Smooth muscle cell (in vitro differentiated cells): ENCODE data around the gene FRMD5. TPM values are rescaled to one million over a fixed set of nuclear protein-coding genes. Genes with fewer than 3 reads are reported as not detected.

Source experiments
- DNase-seq: peaks from one replicate; lab custom pipeline; 2025; ENCODE audit not compliant: unreplicated experiment; lab: John Stamatoyannopoulos, UW
- H2AFZ ChIP-seq: fragments of 200-600 bp; sonication (generic); 2 replicates; pipeline ENCODE4 v1.6.0; 2016; ENCODE audit warnings: antibody characterized with exemption, low read depth, mild to moderate bottlenecking
- H3F3A ChIP-seq: fragments of 200-600 bp; sonication (generic); 2 replicates; pipeline ENCODE4 v1.6.0; 2017; ENCODE audit warnings: antibody characterized with exemption, low read depth
- H3K27ac ChIP-seq: fragments of 200-600 bp; sonication (generic); 2 replicates; pipeline ENCODE4 v1.5.1; 2016; ENCODE audit warnings: low read depth, mild to moderate bottlenecking
- H3K27me3 ChIP-seq: fragments of 200-600 bp; sonication (generic); 2 replicates; pipeline ENCODE4 v1.6.1; 2016; ENCODE audit warnings: low read depth, mild to moderate bottlenecking
- H3K36me3 ChIP-seq: fragments of 200-600 bp; sonication (generic); 2 replicates; pipeline ENCODE4 v1.5.1; 2016; ENCODE audit warnings: low read depth
- H3K4me1 ChIP-seq: fragments of 200-600 bp; sonication (generic); 2 replicates; pipeline ENCODE4 v1.5.1; 2016; ENCODE audit warnings: low read depth
- H3K4me2 ChIP-seq: fragments of 200-600 bp; sonication (generic); 2 replicates; pipeline ENCODE4 v1.6.0; 2016; ENCODE audit warnings: mild to moderate bottlenecking
- H3K4me3 ChIP-seq: fragments of 200-600 bp; sonication (generic); 2 replicates; pipeline ENCODE4 v1.5.1; 2016; ENCODE audit warnings: mild to moderate bottlenecking
- H3K79me2 ChIP-seq: fragments of 200-600 bp; sonication (generic); 2 replicates; pipeline ENCODE4 v1.6.0; 2016; ENCODE audit warnings: low read depth, mild to moderate bottlenecking
- H3K9ac ChIP-seq: fragments of 200-600 bp; sonication (generic); 2 replicates; pipeline ENCODE4 v1.6.0; 2016; ENCODE audit warnings: low read depth
- H3K9me3 ChIP-seq: fragments of 200-600 bp; sonication (generic); replicated peaks from 2 replicates; pipeline ENCODE4 v1.5.1; 2016; ENCODE audit warnings: low read depth
- H4K20me1 ChIP-seq: fragments of 200-600 bp; sonication (generic); 2 replicates; pipeline ENCODE4 v1.6.0; 2016; ENCODE audit warnings: low read depth
- CTCF ChIP-seq: fragments of 200-600 bp; sonication (generic); IDR thresholded peaks from 2 replicates; pipeline ENCODE4 v1.5.1; 2017; ENCODE audit warnings: borderline replicate concordance, mild to moderate bottlenecking, antibody characterized with exemption; ENCODE audit not compliant: insufficient read depth, poor library complexity, severe bottlenecking
- WGBS: methylation state at CpG from one replicate; pipeline ENCODE4 v1.1.7; 2016; ENCODE audit warnings: low lambda C conversion rate; 5-methylcytosine and 5-hydroxymethylcytosine counted together
- polyA plus RNA-seq: library from polyadenylated mRNA; unstranded; fragments of >200 nt; fragmentation: Nextera tagmentation; extraction: Ambion mirVana; gene quantifications from 2 replicates; pipeline ENCODE4 v1.2.1, GENCODE V29; 2016
- total RNA-seq: library from RNA; depleted of rRNA; stranded (reverse); fragments of >200 nt; gene quantifications from 2 replicates; pipeline ENCODE4 v1.2.3, GENCODE V29; 2014

Gene FRMD5
- total and polyA plus RNA-seq, 2 experiments from 2014 or later: 0.46 to 7.2 TPM

GRCh38 chr15:43887901-43888300 is 307.2 kb downstream of the FRMD5 start:
- no peak overlapping the region for H3K27ac ChIP-seq
- no peak overlapping the region for H2AFZ ChIP-seq
- no peaks in the 10 kb centered on the region for H3F3A ChIP-seq
- H3K79me2 ChIP-seq: no peaks in the 10 kb centered on the region
- no peaks in the 10 kb centered on the region for H3K9me3 ChIP-seq
- H4K20me1 ChIP-seq: no peaks in the 10 kb centered on the region
- no peak for TF ChIP-seq CTCF
- H3K27me3 ChIP-seq: no peaks in the 10 kb centered on the region
- no peaks in the 10 kb centered on the region for H3K36me3 ChIP-seq
- WGBS: 95% methylated on average over 5 of the region's 5 CpGs
- no peak overlapping the region for H3K4me3 ChIP-seq
- no peak overlapping the region for H3K4me2 ChIP-seq
- no peaks in the 10 kb centered on the region for H3K4me1 ChIP-seq
- no peak overlapping the region for H3K9ac ChIP-seq
- DNase-seq: no peak

- no peak for DNase-seq
- H3K4me2 ChIP-seq: no peak overlapping the region
- no peak overlapping the region for H2AFZ ChIP-seq
- no peaks in the 10 kb centered on the region for H4K20me1 ChIP-seq
- no peaks in the 10 kb centered on the region for H3K4me1 ChIP-seq
- no peak overlapping the region for H3K4me3 ChIP-seq
- no peaks in the 10 kb centered on the region for H3F3A ChIP-seq
- H3K9ac ChIP-seq: no peak overlapping the region
- no peak overlapping the region for H3K27ac ChIP-seq
- no peaks in the 10 kb centered on the region for H3K9me3 ChIP-seq
- no peak for TF ChIP-seq CTCF
- H3K36me3 ChIP-seq: no peaks in the 10 kb centered on the region
- 95% methylated on average over 4 of the region's 4 CpGs for WGBS
- H3K79me2 ChIP-seq: no peaks in the 10 kb centered on the region
- no peaks in the 10 kb centered on the region for H3K27me3 ChIP-seq
Measured at GRCh38 chr15:43886558-43886957, 308.5 kb downstream of the FRMD5 start.

- Histone ChIP-seq H3K9me3 (no peaks in the 10 kb centered on the region), H3F3A (peaks cover 5% of the 10 kb centered on the region), H3K9ac (no peak overlapping the region), H3K27ac (no peak overlapping the region), H3K4me1 (peaks cover 7% of the 10 kb centered on the region), H3K36me3 (no peaks in the 10 kb centered on the region), H3K79me2 (no peaks in the 10 kb centered on the region), H4K20me1 (no peaks in the 10 kb centered on the region), H3K27me3 (no peaks in the 10 kb centered on the region), H3K4me2 (no peak overlapping the region), H2AFZ (no peak overlapping the region), H3K4me3 (no peak overlapping the region)
- no peak for DNase-seq
- WGBS: 97% methylated on average over 3 of the region's 3 CpGs
- no peak for TF ChIP-seq CTCF
Measured at GRCh38 chr15:43883571-43883970, 311.5 kb downstream of the FRMD5 start.

- Histone ChIP-seq H3K27ac (no peak overlapping the region), H3K79me2 (no peaks in the 10 kb centered on the region), H3K27me3 (no peaks in the 10 kb centered on the region), H3K4me2 (no peak overlapping the region), H3K9ac (no peak overlapping the region), H3K9me3 (no peaks in the 10 kb centered on the region), H3K4me1 (peaks cover 7% of the 10 kb centered on the region), H4K20me1 (no peaks in the 10 kb centered on the region), H3F3A (peaks cover 13% of the 10 kb centered on the region), H3K4me3 (no peak overlapping the region), H2AFZ (no peak overlapping the region), H3K36me3 (no peaks in the 10 kb centered on the region)
- WGBS: 87% methylated on average over 7 of the region's 7 CpGs
- TF ChIP-seq CTCF: peak; percentile 38
- no peak for DNase-seq
Measured at GRCh38 chr15:43881944-43882343, 313.1 kb downstream of the FRMD5 start.
